Pancreas (tissue), 10 donors: ENCODE data around the gene RRBP1. TPM values are rescaled to one million over a fixed set of nuclear protein-coding genes. Genes with fewer than 3 reads are reported as not detected.

ENCODE experiments used
- ATAC-seq, 4 donors: fragments of 200-7000 bp; cut with Tn5 transposase; one replicate each; pipeline versions ENCODE4 v1.8.0 to v1.9.1; 2020; ENCODE audit warnings: mild to moderate bottlenecking in 4 of 4, moderate library complexity in 4 of 4
- DNase-seq, 6 donors: peaks; one replicate each; pipeline ENCODE4 v3.0.0-alpha.2; 2020
- FAIRE-seq: peaks from 2 replicates; lab custom pipeline; 2012; peaks lifted over from hg19 to GRCh38; lab: Jason Lieb, UNC
- H3K27ac ChIP-seq, 4 donors: fragments of 200-600 bp; sonication (generic); 1 replicate in 3 of 4; 2 replicates in 1 of 4; pipeline versions ENCODE4 v1.5.0 to v1.8.0; 2020
- H3K27me3 ChIP-seq, 4 donors: fragments of 200-600 bp; one replicate each; pipeline ENCODE4 v1.8.0; 2021
- H3K36me3 ChIP-seq, 3 donors: fragments of 200-600 bp; sonication (generic) in 1 of 3; one replicate each; pipeline versions ENCODE4 v1.5.0 to v1.8.0; 2020 to 2021
- H3K4me1 ChIP-seq, 3 donors: fragments of 200-600 bp; one replicate each; pipeline ENCODE4 v1.8.0; 2021
- H3K4me3 ChIP-seq, 4 donors: fragments of 200-600 bp; sonication (generic) in 2 of 4; one replicate each; pipeline versions ENCODE4 v1.5.0 to v1.8.0; 2020 to 2021
- H3K9me3 ChIP-seq, 4 donors: fragments of 200-600 bp; one replicate each; pipeline ENCODE4 v1.8.0; 2021
- WGBS, 2 donors: extraction: QIAGEN DNeasy Blood & Tissue Kit; methylation state at CpG; one replicate each; pipeline ENCODE4 v1.1.7; 2013; 5-methylcytosine and 5-hydroxymethylcytosine counted together
- intact Hi-C, 3 donors: fragments of 100-400 bp; cut with DNase I; formaldehyde crosslinking; loops; one replicate each; pipeline versions ENCODE4 v1.11.1 to v1.14.2; 2022
- polyA plus RNA-seq, 2 donors: library from polyadenylated mRNA; stranded (reverse); fragments of 200-250 nt; gene quantifications; one replicate each; pipeline ENCODE4 v1.2.3, GENCODE V29; 2013
- total RNA-seq, 6 donors: library from RNA; stranded (reverse); fragmentation: NEBNext Ultra II Directional in 4 of 6; extraction: Animal tissue kit (Norgen Biotek cat#: 25700) in 4 of 6; gene quantifications; one replicate each; pipeline versions ENCODE4 v1.2.1 to v1.2.4, GENCODE V29; 2021 to 2023
- TF ChIP-seq, protein P1 (sequence below), 4 donors: fragments of 200-600 bp; sonication (generic) in 3 of 4; IDR thresholded peaks; one replicate each; pipeline versions ENCODE4 v1.5.0 to v1.8.0; 2021; ENCODE audit warnings: antibody characterized with exemption in 4 of 4
- donor health status: healthy with polysubstance abuse.
- donor health status: DM: no; HTN: no; CAD: no; lungs with moderate emphysema.
- donor health status: DM: no; HTN: no; CAD: no.
- donor health status: control.
- donor health status: control.
- donor health status: Bipolar disorder and iron deficiency.
- donor health status: DM: yes; HTN: yes; CAD: no.
- donor health status: DM: no; HTN: no; CAD: no.
- donor health status: DM: no; HTN: no; CAD: no.
- donor health status: DM: yes; HTN: yes; CAD: no.

Gene RRBP1
- total and polyA plus RNA-seq, 8 donors, result 170 to 442 (median 348) TPM

DNA sequence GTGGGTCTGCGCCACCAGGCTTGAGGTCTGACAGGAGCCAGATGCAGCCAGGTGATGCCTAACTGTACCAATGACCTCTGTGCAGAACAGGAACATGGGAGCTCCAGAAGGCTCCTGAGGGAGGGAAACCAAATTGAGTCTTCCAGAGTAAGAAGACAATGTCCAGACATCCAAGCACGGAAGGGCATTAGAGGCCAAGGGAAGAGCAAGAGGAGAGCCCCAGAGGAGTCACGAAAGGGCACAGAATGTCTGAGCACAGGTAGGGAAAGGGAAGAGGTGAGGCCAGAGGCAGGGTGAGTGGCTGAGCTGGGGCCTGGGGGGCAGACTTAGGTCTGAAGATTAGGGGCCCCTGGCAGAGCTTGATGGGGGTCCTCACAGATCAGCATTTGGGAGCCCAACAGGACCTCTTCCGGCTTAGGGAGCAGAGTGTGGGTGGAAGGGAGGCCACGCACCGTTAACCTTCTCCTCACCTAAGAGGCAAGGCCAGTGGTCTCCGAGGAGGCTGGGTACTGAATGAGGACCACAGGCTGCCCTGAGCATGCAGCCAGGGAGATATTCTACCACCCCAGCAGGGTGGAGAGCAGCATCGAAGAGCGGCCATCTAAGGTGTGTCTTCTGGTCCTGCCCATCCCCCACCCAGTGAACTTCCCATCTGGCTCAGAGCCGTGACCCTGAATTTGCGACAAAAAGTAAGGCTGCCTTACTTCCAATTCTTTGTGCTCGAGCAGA lies 41.7 kb downstream of the RRBP1 start:
- Histone ChIP-seq H3K4me3 (no peak overlapping the region), H3K4me1 (peaks cover 13 to 36% (median 16%) of the 10 kb centered on the region in 3 donors), H3K36me3 (peaks cover 0 to 64% (median 48%) of the 10 kb centered on the region in 3 donors), H3K9me3 (no peaks in the 10 kb centered on the region), H3K27ac (no peak overlapping the region), H3K27me3 (no peaks in the 10 kb centered on the region)
- peak in 1 of 6 donors; percentile 23 for DNase-seq
- WGBS, 2 donors, result 63% methylated on average over 12 of the region's 12 CpGs
- peak in 1 of 4 donors; percentile 7 for ATAC-seq
- intact Hi-C loops, result no loop called here
- TF ChIP-seq, protein P1, sequence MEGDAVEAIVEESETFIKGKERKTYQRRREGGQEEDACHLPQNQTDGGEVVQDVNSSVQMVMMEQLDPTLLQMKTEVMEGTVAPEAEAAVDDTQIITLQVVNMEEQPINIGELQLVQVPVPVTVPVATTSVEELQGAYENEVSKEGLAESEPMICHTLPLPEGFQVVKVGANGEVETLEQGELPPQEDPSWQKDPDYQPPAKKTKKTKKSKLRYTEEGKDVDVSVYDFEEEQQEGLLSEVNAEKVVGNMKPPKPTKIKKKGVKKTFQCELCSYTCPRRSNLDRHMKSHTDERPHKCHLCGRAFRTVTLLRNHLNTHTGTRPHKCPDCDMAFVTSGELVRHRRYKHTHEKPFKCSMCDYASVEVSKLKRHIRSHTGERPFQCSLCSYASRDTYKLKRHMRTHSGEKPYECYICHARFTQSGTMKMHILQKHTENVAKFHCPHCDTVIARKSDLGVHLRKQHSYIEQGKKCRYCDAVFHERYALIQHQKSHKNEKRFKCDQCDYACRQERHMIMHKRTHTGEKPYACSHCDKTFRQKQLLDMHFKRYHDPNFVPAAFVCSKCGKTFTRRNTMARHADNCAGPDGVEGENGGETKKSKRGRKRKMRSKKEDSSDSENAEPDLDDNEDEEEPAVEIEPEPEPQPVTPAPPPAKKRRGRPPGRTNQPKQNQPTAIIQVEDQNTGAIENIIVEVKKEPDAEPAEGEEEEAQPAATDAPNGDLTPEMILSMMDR (IDR thresholded peaks at IDR 0.05), result no peak
- no peak for FAIRE-seq

DNA sequence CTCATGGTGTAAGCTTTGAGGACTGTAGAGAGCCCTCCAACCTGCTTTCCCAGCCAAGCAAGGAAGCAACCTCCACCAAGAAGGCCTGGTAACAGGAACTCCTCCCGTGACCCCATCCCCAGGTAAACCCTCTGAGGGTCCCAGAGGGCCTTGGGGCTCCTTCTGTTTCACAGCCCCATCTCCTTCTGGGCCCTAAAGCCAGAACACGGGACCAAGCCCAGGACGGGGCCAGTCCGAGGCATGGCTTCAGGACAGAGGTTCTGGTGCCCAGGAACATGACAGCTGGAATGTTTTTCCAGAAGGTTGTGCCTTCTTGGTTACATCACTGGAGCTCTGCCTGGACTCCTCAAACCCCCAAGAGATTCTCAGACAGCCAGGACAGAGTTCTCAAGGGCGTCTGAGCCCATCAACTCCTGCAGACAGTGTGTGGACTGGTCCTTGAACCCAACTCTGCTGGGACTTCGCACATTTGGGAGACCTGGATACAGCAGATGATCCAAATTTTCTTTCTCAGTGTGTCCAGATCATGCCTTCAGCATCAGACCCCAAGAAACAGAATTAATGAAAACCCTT lies 43.1 kb downstream of the RRBP1 start:
- Histone ChIP-seq H3K27ac (no peak overlapping the region), H3K27me3 (no peaks in the 10 kb centered on the region), H3K36me3 (peaks cover 5 to 78% (median 61%) of the 10 kb centered on the region in 3 donors), H3K4me1 (peaks cover 2 to 22% (median 3%) of the 10 kb centered on the region in 3 donors), H3K4me3 (no peak overlapping the region), H3K9me3 (no peaks in the 10 kb centered on the region)
- no peak for DNase-seq
- intact Hi-C loops, result no loop called here
- ATAC-seq, result no peak
- 63 to 76% methylated on average over 6 of the region's 6 CpGs for WGBS, 2 donors
- no peak for FAIRE-seq
- TF ChIP-seq, protein P1 (IDR thresholded peaks at IDR 0.05), result no peak

DNA sequence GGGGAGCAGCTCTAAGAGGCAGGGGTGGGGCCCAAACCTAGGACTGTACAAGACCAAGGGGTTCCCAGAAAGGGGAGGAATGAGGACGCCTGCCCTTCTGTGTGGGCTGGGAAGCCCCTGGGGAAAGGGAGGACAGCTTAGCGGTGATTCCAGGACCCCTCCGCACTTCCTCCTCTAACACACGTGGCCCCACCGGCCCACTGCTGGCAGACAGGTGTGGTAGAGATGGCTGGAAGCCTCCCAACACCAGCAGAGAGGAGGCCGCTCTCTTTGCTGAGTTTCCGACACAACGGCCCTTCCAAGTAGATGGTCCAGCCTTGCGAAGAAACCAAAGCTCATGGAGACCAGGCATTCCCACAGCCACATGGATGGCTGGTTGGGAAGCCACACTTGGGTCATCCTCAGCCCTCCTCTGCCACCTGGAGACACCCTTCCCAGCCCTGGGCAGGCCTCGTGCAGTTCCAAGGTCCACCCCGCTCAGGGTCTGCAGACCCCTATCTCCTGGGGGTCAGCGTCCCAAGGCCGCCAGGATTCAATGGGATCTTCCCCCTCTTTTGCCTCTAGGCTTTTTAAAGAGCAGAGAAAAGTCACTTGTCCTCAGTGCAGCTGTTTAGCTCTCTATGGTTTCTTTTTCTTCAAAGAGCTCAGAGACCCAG lies 43.9 kb downstream of the RRBP1 start:
- DNase-seq (no peak), ATAC-seq (no peak), FAIRE-seq (no peak)
- Histone ChIP-seq H3K36me3 (peaks cover 5 to 86% (median 68%) of the 10 kb centered on the region in 3 donors), H3K4me3 (no peak overlapping the region), H3K27me3 (no peaks in the 10 kb centered on the region), H3K27ac (no peak overlapping the region), H3K9me3 (no peaks in the 10 kb centered on the region), H3K4me1 (peaks cover 0 to 15% (median 0%) of the 10 kb centered on the region in 3 donors)
- TF ChIP-seq, protein P1 (IDR thresholded peaks at IDR 0.05), result no peak
- intact Hi-C loops, result no loop called here
- 65 to 73% methylated on average over 12 to 13 of the region's 13 CpGs for WGBS, 2 donors

DNA sequence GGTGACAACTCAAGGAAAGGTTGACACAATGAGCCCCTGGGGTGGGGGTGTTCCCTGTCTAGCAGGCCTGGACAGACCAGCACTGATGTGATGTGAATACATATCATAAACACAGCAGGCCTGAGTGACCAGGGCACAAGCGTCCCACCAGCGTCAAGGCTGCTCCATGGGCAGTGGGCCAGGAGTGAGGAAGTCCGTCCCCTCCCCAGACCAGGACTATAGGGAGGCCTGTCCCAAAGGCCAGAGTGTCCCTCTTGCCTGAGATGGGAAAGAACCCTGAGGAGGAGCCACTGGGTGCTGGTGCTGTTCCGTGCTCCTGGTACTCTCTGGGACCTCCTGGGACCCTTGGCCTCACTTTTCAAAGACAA lies 44.6 kb downstream of the RRBP1 start:
- no peaks in the 10 kb centered on the region for H3K9me3 ChIP-seq
- no peak overlapping the region for H3K27ac ChIP-seq
- intact Hi-C loops, result no loop called here
- H3K4me1 ChIP-seq, result peaks cover 0 to 8% (median 0%) of the 10 kb centered on the region in 3 donors
- TF ChIP-seq, protein P1 (IDR thresholded peaks at IDR 0.05), result no peak
- FAIRE-seq (no peak), ATAC-seq (peak; percentile 3 to 13 (median 5)), DNase-seq (peak in 1 of 6 donors; percentile 76)
- peaks cover 5 to 86% (median 65%) of the 10 kb centered on the region in 3 donors for H3K36me3 ChIP-seq
- no peaks in the 10 kb centered on the region for H3K27me3 ChIP-seq
- no peak overlapping the region for H3K4me3 ChIP-seq
- WGBS, 2 donors, result 49 to 52% methylated on average over 4 of the region's 4 CpGs
